B cell (primary cell): Measurements from ENCODE around the gene HSCB.

Experiments
- CTCF ChIP-seq: fragments of 200-600 bp; IDR thresholded peaks from one replicate; pipeline ENCODE4 v1.8.0; 2022; ENCODE audit warnings: antibody characterized with exemption, mild to moderate bottlenecking
- EZH2 ChIP-seq: IDR thresholded peaks from 2 replicates; pipeline ENCODE4 v1.6.1; 2012; ENCODE audit warnings: borderline replicate concordance, low read depth, mild to moderate bottlenecking, moderate library complexity, low read length; ENCODE audit not compliant: insufficient read depth, poor library complexity, severe bottlenecking

GRCh38 chr22:28798810-28799605 is 57.2 kb downstream of the HSCB start:
- TF ChIP-seq CTCF (no peak), EZH2 (no peak)
